GM23248 (cell line): ENCODE measurements around the gene RAB12. TPM values are rescaled to one million over a fixed set of nuclear protein-coding genes. Genes with fewer than 3 reads are reported as not detected.
"Not testable (repeated sequence)": the region's sequence is repeated elsewhere in the genome, so short reads cannot be mapped to it uniquely, and the experiment has no call there.

Source experiments
- DNase-seq: peaks from one replicate; pipeline ENCODE4 v3.0.0-alpha.2; 2015
- H2AFZ ChIP-seq: fragments of 200-600 bp; sonication (generic); 2 replicates; pipeline ENCODE4 v1.6.1; 2016; ENCODE audit warnings: antibody characterized with exemption
- H3F3A ChIP-seq: fragments of 200-600 bp; sonication (generic); 2 replicates; pipeline ENCODE4 v1.6.1; 2016; ENCODE audit warnings: mild to moderate bottlenecking, antibody characterized with exemption, mixed run types; ENCODE audit not compliant: insufficient read depth
- H3K27ac ChIP-seq: fragments of 200-600 bp; sonication (generic); 2 replicates; pipeline ENCODE4 v1.5.1; 2016; ENCODE audit warnings: mild to moderate bottlenecking
- H3K27me3 ChIP-seq: fragments of 200-600 bp; sonication (generic); replicated peaks from 2 replicates; pipeline ENCODE4 v1.6.1; 2016; ENCODE audit warnings: mild to moderate bottlenecking; ENCODE audit not compliant: insufficient read depth
- H3K36me3 ChIP-seq: fragments of 200-600 bp; sonication (generic); 2 replicates; pipeline ENCODE4 v1.6.1; 2016; ENCODE audit warnings: low read depth, mild to moderate bottlenecking
- H3K4me1 ChIP-seq: fragments of 200-600 bp; sonication (generic); 2 replicates; pipeline ENCODE4 v1.6.1; 2016; ENCODE audit warnings: mild to moderate bottlenecking; ENCODE audit not compliant: insufficient read depth
- H3K4me2 ChIP-seq: fragments of 200-600 bp; sonication (generic); one replicate; pipeline ENCODE4 v1.6.1; 2016; ENCODE audit warnings: mild to moderate bottlenecking; ENCODE audit not compliant: unreplicated experiment
- H3K4me3 ChIP-seq: fragments of 200-600 bp; sonication (generic); 2 replicates; pipeline ENCODE4 v1.5.1; 2016; ENCODE audit warnings: mild to moderate bottlenecking
- H3K79me2 ChIP-seq: fragments of 200-600 bp; sonication (generic); 2 replicates; pipeline ENCODE4 v1.6.1; 2016; ENCODE audit warnings: mild to moderate bottlenecking; ENCODE audit not compliant: insufficient read depth
- H3K9ac ChIP-seq: fragments of 200-600 bp; sonication (generic); 2 replicates; pipeline ENCODE4 v1.6.1; 2016; ENCODE audit warnings: mild to moderate bottlenecking
- H3K9me2 ChIP-seq: fragments of 200-600 bp; sonication (generic); 2 replicates; pipeline ENCODE4 v1.6.1; 2016; ENCODE audit warnings: mixed run types, mild to moderate bottlenecking, moderate library complexity; ENCODE audit not compliant: insufficient read depth
- H3K9me3 ChIP-seq: fragments of 200-600 bp; sonication (generic); one replicate; pipeline ENCODE4 v1.6.1; 2017; ENCODE audit warnings: low read depth
- H4K20me1 ChIP-seq: fragments of 200-600 bp; sonication (generic); 2 replicates; pipeline ENCODE4 v1.6.0; 2016; ENCODE audit not compliant: insufficient read depth
- EZH2 ChIP-seq: fragments of 200-600 bp; sonication (generic); IDR thresholded peaks from 2 replicates; pipeline ENCODE4 v1.6.1; 2018; ENCODE audit warnings: antibody characterized with exemption, mild to moderate bottlenecking; ENCODE audit not compliant: insufficient read depth, poor library complexity, severe bottlenecking
- EZH2phosphoT487 ChIP-seq: fragments of 200-600 bp; sonication (generic); IDR thresholded peaks from 2 replicates; pipeline ENCODE4 v1.6.1; 2018; ENCODE audit warnings: antibody characterized with exemption, moderate library complexity, mild to moderate bottlenecking, low read depth; ENCODE audit not compliant: insufficient read depth
- WGBS, 2 experiments: methylation state at CpG; one replicate each; pipeline ENCODE4 v1.1.6; 2015 to 2017; ENCODE audit warnings: low lambda C conversion rate in 2 of 2, low coverage in 1 of 2; ENCODE audit errors: missing lambda C conversion rate in 2 of 2; 5-methylcytosine and 5-hydroxymethylcytosine counted together
- in situ Hi-C: fragments of 300-500 bp; cut with MboI; formaldehyde crosslinking; loops from 2 replicates; pipeline ENCODE4 v1.15.0; 2020
- polyA plus RNA-seq: library from polyadenylated mRNA; unstranded; fragments of >200 nt; fragmentation: Nextera tagmentation; extraction: Ambion mirVana; gene quantifications from 2 replicates; pipeline ENCODE4 v1.2.1, GENCODE V29; 2016
- total RNA-seq: library from RNA; depleted of rRNA; stranded (reverse); fragments of >200 nt; shearing (Covaris generic); gene quantifications from 2 replicates; pipeline ENCODE4 v1.2.3, GENCODE V29; 2014

RAB12 gene
- total and polyA plus RNA-seq, 2 experiments from 2014 or later = 4.1 to 73.8 TPM

GRCh38 chr18:8635087-8635486 is 25.9 kb downstream of the RAB12 start:
- no peaks in the 10 kb centered on the region for H4K20me1 ChIP-seq
- TF ChIP-seq EZH2 (no peak), EZH2phosphoT487 (no peak)
- H3K4me3 ChIP-seq = no peak overlapping the region
- peaks cover 34% of the 10 kb centered on the region for H3K36me3 ChIP-seq
- peaks cover 37% of the 10 kb centered on the region for H3K79me2 ChIP-seq
- no peak overlapping the region for H2AFZ ChIP-seq
- no peaks in the 10 kb centered on the region for H3K27me3 ChIP-seq
- H3K9ac ChIP-seq = no peak overlapping the region
- no peak overlapping the region for H3K4me2 ChIP-seq
- in situ Hi-C loops = no loop called here
- 75 to 77% methylated on average over 3 of the region's 3 CpGs for WGBS, 2 experiments
- peak; percentile 42 for DNase-seq
- no peaks in the 10 kb centered on the region; the same call in 1 of the 2 replicates for H3F3A ChIP-seq
- H3K27ac ChIP-seq = no peak overlapping the region
- peaks cover 4% of the 10 kb centered on the region; the same call in 1 of the 2 replicates for H3K4me1 ChIP-seq
- H3K9me3 ChIP-seq = no peaks in the 10 kb centered on the region
- H3K9me2 ChIP-seq = no peaks in the 10 kb centered on the region

GRCh38 chr18:8639762-8640161 is 30.5 kb downstream of the RAB12 start:
- no peak overlapping the region for H3K9ac ChIP-seq
- H3K9me3 ChIP-seq = no peaks in the 10 kb centered on the region
- peaks cover 4% of the 10 kb centered on the region; the same call in 1 of the 2 replicates for H3K79me2 ChIP-seq
- no peaks in the 10 kb centered on the region for H3K27me3 ChIP-seq
- TF ChIP-seq EZH2phosphoT487 = no peak
- no peak for TF ChIP-seq EZH2
- no peak overlapping the region for H2AFZ ChIP-seq
- no peak for DNase-seq
- H3K36me3 ChIP-seq = peaks cover 30% of the 10 kb centered on the region
- H3K9me2 ChIP-seq = no peaks in the 10 kb centered on the region
- H4K20me1 ChIP-seq = no peaks in the 10 kb centered on the region
- no peak overlapping the region for H3K4me2 ChIP-seq
- 97 to 99% methylated on average over 11 of the region's 11 CpGs for WGBS, 2 experiments
- no peak overlapping the region for H3K27ac ChIP-seq
- H3K4me3 ChIP-seq = no peak overlapping the region
- in situ Hi-C loops = no loop called here
- peaks cover 3% of the 10 kb centered on the region; the same call in 1 of the 2 replicates for H3K4me1 ChIP-seq
- peaks cover 8% of the 10 kb centered on the region; the same call in 1 of the 2 replicates for H3F3A ChIP-seq

- H3K79me2 ChIP-seq = no peaks in the 10 kb centered on the region
- no peaks in the 10 kb centered on the region for H4K20me1 ChIP-seq
- H3F3A ChIP-seq = peaks cover 8% of the 10 kb centered on the region; the same call in 1 of the 2 replicates
- no peaks in the 10 kb centered on the region for H3K9me3 ChIP-seq
- H3K4me1 ChIP-seq = no peaks in the 10 kb centered on the region
- H3K27me3 ChIP-seq = no peaks in the 10 kb centered on the region
- H2AFZ ChIP-seq = no peak overlapping the region
- peaks cover 12% of the 10 kb centered on the region for H3K36me3 ChIP-seq
- no peak overlapping the region for H3K4me2 ChIP-seq
- DNase-seq = no peak
- H3K9me2 ChIP-seq = no peaks in the 10 kb centered on the region
- in situ Hi-C loops = no loop called here
- H3K9ac ChIP-seq = no peak overlapping the region
- no peak for TF ChIP-seq EZH2
- TF ChIP-seq EZH2phosphoT487 = no peak
- 27 to 28% methylated on average over 3 of the region's 3 CpGs for WGBS, 2 experiments
- no peak overlapping the region for H3K4me3 ChIP-seq
- no peak overlapping the region for H3K27ac ChIP-seq
Observed at GRCh38 chr18:8643326-8643878, 34.2 kb downstream of the RAB12 start.

GRCh38 chr18:8647359-8647758 is 38.1 kb downstream of the RAB12 start:
- H2AFZ ChIP-seq, H3K9me2 ChIP-seq, H3K4me3 ChIP-seq, H3K27me3 ChIP-seq, H3K9ac ChIP-seq, H3K36me3 ChIP-seq, H3K4me2 ChIP-seq, H4K20me1 ChIP-seq, DNase-seq, H3K4me1 ChIP-seq, H3K79me2 ChIP-seq, H3K9me3 ChIP-seq, H3K27ac ChIP-seq, H3F3A ChIP-seq, in situ Hi-C loops: not testable (repeated sequence)
- 73 to 78% methylated on average over 3 of the region's 3 CpGs for WGBS, 2 experiments

- H3K27me3 ChIP-seq, H3K36me3 ChIP-seq, H3K4me2 ChIP-seq, DNase-seq, H2AFZ ChIP-seq, H3K27ac ChIP-seq, H3K9me2 ChIP-seq, H3K4me1 ChIP-seq, H3K9me3 ChIP-seq, H4K20me1 ChIP-seq, H3K9ac ChIP-seq, H3K4me3 ChIP-seq, H3F3A ChIP-seq, H3K79me2 ChIP-seq: not testable (repeated sequence)
- WGBS, 2 experiments = 75 to 76% methylated on average over 7 of the region's 7 CpGs
- in situ Hi-C loops = loop anchor here (5.0 to 10.0 kb wide), 2 partner anchors 331 to 403 kb away; no protein-coding TSS in a partner anchor
Observed at GRCh38 chr18:8651478-8652261, 42.4 kb downstream of the RAB12 start.
